22Rv1 (cell line): Measurements from ENCODE around the gene CEACAM1.
"Not testable (repeated sequence)": the region's sequence is repeated elsewhere in the genome, so short reads cannot be mapped to it uniquely, and the experiment has no call there.

Experiments used
- H3K27ac ChIP-seq: fragments of 450-650 bp; 2 replicates; pipeline ENCODE4 v1.5.1; 2017
- ZFX ChIP-seq: fragments of 450-650 bp; IDR thresholded peaks from 2 replicates; pipeline ENCODE4 v1.6.1; 2017; ENCODE audit warnings: antibody characterized with exemption, borderline replicate concordance
- TF ChIP-seq, protein P1 (sequence below): fragments of 450-650 bp; IDR thresholded peaks from 2 replicates; pipeline ENCODE4 v1.5.1; 2017; ENCODE audit warnings: mild to moderate bottlenecking

CEACAM1 gene

DNA sequence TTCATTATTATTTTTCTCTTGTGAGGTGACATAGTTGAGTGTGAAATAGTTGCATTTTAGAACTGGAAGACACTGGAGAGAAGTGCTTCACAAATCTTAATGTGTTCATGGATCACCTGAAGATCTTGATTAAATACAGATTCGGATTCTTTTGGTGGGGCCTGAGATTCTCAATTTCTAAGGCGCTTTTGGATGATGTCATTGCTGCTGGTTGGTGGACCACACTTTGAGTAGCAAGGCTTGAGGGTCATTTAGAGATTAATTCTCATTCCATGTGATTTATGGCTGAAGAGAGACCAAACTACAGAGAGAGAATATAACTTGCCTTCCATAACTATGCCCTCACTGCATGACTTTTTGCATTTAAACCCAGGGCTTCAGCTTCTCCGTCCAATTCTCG is 39.3 kb upstream of the CEACAM1 start:
- H3K27ac ChIP-seq, result no peak overlapping the region
- no peak for TF ChIP-seq ZFX
- TF ChIP-seq, protein P1, sequence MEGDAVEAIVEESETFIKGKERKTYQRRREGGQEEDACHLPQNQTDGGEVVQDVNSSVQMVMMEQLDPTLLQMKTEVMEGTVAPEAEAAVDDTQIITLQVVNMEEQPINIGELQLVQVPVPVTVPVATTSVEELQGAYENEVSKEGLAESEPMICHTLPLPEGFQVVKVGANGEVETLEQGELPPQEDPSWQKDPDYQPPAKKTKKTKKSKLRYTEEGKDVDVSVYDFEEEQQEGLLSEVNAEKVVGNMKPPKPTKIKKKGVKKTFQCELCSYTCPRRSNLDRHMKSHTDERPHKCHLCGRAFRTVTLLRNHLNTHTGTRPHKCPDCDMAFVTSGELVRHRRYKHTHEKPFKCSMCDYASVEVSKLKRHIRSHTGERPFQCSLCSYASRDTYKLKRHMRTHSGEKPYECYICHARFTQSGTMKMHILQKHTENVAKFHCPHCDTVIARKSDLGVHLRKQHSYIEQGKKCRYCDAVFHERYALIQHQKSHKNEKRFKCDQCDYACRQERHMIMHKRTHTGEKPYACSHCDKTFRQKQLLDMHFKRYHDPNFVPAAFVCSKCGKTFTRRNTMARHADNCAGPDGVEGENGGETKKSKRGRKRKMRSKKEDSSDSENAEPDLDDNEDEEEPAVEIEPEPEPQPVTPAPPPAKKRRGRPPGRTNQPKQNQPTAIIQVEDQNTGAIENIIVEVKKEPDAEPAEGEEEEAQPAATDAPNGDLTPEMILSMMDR, result no peak

DNA sequence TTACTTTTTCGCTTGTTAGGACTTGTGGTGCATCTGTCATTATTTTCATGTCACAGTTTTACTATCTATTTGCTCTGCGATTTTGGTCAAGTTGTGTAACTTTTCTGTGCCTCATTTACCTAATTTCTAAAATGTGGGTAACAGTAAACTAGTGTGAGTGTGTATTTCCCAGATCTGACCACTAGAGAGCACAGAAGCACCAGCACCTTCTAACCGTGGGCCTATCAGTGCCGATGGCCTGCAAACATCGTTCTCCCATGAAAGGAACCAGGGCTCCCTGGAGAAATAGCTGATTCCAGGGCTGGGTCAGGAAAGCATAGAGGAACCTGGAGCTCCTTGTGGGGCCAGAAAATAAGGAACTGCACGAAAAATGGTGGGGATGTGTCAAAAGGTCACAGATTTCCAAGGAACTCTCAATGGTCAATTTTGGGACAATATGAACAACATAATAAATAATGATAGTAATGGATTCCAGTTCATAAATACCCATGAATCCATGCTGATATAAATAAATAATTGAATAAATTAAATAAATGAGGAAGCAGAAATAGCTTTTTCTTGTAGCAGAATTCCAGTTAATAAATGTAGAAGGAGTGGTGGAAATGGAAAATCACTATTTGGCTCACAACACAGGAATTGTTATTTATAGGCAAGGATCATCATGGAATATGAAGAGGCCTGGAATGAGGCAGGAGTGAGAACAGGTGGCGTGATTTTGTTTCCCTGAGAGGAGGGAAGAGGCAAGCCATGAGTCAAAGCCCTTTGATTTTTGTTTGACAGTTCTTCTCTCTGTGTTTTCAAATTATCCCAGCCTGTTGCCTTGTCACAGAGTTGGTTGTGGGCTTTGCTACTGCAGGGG is 35.3 kb upstream of the CEACAM1 start:
- TF ChIP-seq, protein P1, result peak; percentile 81
- no peak for TF ChIP-seq ZFX
- H3K27ac ChIP-seq, result no peak overlapping the region

DNA sequence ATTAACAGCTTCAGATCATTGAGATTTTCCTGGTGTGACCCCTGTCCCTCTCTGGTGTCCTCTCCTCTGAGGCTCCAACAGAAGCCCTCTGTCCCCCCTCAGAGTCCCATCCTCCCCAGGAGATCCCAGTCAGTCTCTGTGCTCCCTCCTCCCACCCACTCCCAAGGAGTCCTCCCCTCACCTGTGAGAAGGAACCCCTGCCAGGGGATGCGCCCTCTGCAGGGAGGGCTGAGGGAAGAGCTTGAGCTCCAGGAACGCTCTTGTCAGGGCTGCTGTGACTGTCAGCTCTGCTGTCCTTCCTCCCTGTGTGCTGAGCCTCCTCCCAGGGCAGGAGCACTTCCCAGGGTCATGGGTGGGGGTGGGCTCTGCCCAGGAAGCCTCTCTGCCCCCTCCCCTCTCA is 33.2 kb upstream of the CEACAM1 start:
- no peak overlapping the region for H3K27ac ChIP-seq
- TF ChIP-seq ZFX, result no peak
- TF ChIP-seq, protein P1, result no peak

DNA sequence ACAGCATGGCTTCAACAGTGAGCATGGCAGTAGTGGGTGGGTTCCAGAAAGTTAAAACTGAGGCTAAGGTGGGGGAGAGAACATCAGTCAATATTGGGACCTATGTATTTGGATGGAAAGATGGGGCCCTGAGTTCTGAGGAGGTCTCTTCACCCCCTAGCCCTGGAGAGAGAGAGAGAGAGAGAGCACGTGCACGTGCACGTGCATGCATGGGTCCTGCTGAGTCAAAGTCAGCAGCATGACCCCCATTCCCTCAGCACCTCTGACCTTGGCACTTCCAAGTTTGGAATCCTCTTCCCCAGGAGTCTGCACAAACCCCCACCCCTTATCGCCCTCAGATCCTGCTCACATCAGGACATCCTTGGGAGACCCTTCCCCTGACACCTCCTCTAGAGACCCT is 32.5 kb upstream of the CEACAM1 start:
- H3K27ac ChIP-seq, result no peak overlapping the region
- TF ChIP-seq ZFX, result no peak
- TF ChIP-seq, protein P1, result no peak

DNA sequence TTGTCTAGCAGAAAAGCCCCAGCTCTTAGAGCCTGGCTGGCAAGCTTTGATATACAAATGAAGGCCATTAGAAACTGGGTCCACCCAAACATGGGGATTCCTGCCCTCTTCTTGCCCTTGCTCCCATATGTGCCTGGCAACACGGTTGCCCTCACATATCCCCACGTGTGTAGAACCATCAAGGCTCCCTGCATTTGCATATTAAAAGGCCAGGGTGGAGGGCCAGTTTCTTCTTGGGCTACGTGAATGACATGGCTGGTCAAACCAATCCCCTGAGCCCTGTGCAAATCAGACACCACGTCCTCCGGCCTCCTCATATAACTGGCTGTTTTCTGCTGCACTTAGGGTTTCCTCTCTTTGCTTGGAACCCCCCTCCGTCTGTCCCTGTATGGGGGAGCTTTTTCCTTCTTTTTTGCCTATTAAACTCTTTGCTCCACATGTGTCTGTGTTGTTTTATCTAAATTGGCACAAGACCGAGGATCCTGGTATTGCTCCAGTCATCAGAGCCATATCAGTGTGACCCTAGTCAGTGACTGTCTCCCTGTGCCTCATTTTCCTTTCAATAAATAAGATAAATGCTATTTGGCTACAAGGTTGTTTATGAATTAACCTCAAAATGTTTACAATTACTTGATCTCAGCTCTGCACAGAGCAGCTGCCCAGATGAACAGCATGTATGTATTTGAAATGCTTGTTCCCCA is 30.3 kb upstream of the CEACAM1 start:
- H3K27ac ChIP-seq, result no peak overlapping the region
- TF ChIP-seq ZFX, result no peak

DNA sequence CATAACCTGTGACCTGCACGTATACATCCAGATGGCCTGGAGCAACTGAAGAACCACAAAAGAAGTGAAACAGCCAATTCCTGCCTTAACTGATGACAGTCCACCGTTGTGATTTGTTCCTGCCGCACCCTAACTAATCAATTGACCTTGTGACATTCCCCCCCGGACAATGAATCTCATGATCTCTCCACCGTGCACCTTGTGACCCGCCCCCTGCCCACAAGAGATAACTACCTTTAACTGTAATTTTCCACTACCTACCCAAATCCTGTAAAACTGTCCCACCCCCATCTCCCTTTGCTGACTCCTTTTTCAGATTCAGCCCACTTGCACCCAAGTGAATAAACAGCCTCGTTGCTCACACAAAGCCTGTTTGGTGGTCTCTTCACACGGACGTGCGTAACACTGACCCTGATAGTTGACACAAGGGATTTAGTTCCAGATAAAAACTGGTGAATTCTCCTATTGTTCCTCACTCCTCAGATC is 29.1 kb upstream of the CEACAM1 start:
- not testable (repeated sequence) for H3K27ac ChIP-seq

DNA sequence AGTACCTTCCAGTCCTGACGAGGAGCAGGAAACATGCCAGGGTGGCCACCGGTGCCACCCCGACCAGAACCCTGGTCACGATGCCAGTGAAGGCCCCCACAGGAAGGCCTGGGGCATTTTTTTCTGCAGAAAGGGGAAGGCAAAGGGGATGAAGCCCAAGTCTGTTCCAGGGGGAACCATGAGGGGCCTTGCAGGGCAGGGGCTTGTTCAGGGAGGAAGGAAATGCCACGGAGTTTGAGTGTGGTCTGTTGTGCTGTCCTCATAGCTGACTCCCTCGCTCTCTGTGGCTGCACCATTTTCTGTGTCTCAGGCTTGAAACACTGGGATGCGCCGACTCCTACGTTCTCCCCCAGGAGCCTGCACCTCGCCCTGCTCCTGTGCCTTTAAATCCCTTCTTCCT is 27.5 kb upstream of the CEACAM1 start:
- no peak overlapping the region for H3K27ac ChIP-seq
- TF ChIP-seq, protein P1, result no peak
- TF ChIP-seq ZFX, result no peak

DNA sequence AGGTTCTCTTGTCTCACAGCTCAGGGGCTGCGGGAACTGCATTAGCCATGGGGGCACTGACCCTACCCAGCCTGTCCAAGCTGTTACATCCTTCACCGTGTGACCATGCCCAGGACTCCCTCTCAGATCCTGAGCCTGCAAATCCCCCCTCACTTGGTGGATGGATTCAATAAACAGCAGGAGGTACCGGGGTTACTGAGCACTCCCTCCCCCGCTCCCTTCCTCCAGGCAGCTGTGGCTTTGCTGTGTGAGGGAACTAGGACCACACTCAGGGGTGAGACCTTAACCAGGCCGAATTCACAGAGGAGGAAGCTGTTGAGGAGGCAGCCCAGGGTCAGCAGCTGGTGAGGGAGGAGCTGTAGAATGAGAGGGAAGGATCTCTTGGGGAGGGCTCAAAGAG is 27.0 kb upstream of the CEACAM1 start:
- H3K27ac ChIP-seq, result no peak overlapping the region
- no peak for TF ChIP-seq ZFX
- TF ChIP-seq, protein P1, result no peak
